ENCODE data around the gene HS6ST1.

The HS6ST1 gene, protein sequence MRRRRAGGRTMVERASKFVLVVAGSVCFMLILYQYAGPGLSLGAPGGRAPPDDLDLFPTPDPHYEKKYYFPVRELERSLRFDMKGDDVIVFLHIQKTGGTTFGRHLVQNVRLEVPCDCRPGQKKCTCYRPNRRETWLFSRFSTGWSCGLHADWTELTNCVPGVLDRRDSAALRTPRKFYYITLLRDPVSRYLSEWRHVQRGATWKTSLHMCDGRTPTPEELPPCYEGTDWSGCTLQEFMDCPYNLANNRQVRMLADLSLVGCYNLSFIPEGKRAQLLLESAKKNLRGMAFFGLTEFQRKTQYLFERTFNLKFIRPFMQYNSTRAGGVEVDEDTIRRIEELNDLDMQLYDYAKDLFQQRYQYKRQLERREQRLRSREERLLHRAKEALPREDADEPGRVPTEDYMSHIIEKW

DNA sequence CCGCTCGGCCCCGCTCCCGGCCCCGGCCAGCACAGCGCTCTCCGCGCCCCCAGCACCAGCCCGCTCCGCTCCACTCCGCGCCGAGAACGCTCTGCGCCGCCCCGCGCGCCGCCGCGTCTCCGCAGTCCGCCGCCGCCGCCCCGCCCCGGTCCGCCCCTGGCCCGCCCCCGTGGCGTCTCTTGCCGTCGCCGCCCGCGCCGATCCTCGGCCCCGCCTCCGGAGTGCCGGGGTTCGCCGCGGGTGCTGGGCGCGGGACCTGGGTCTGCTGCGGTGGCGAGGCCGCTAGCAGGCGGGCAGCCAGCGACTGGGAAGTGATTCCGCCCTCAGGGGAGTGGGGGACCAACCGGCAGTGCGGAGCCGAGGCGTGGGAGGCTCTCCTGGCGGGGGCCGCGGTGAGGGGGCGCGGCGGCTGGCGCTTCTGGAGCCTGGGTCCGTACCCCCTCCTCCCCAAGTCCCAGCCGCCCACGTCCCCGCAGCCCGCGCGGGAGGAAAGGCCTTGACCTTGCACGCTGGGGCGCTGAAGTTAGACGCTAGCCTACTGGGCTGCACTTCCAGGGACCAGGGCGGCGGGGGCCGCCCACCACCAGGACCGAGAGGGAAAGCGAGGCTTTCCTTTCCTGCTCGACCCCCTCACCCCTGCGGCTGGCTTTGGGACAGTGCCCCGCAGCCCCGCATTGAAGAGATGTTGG, at the start of gene HS6ST1:
Gene HS6ST1 (minus strand): TSS at position 93 of the 689 bp plus-strand sequence. CDS start 305 bp downstream, outside the sequence.
- peak; percentile 91 for DNase-seq (ENCODE audit: low spot score)

GRCh38 chr2:128367601-128368359, 49.1 kb upstream of the HS6ST1 start:
- no peak for DNase-seq (ENCODE audit: low spot score)

DNA sequence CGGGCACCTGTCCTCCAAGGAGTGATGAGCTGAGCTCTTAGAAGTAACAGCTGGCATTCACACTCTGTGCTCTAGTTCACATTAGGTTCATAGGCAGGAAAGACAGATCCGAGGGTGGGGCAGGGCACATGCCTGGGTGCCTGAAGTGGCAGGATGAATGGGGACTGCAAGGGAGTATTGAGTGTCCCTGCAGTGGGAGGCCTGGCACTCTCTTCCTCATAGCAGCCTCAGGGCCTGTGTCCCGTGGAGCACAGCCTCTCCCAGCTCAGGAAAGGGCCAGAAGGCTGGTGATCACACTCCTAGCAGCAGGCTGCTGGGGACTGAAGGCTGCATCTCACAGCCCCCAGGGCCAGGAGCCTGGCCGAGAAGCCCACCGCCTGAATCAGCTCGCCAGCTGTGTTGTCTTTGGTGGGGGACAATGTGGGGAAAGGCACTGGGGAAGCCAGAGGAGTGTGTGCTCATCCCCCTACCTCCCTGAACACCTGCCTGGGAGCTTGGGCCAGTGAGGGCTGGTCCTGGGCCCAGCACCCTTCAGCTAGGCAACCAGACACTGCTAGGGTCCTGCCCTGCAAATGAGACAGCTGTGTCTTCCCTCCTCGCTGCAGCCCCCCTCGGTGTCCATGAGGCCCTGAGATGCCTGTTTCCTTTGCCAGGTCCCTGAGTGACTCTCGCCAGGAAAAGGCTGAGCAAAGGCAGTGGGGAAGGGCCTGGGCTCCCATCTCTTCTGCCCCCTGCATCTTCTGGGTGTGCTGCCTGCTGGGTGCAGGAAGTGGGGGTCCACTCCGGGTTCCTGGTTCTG, 48.2 kb upstream of the HS6ST1 start:
- no peak for DNase-seq (ENCODE audit: low spot score)

GRCh38 chr2:128365217-128365905, 46.7 kb upstream of the HS6ST1 start:
- no peak for DNase-seq (ENCODE audit: low spot score)

DNA sequence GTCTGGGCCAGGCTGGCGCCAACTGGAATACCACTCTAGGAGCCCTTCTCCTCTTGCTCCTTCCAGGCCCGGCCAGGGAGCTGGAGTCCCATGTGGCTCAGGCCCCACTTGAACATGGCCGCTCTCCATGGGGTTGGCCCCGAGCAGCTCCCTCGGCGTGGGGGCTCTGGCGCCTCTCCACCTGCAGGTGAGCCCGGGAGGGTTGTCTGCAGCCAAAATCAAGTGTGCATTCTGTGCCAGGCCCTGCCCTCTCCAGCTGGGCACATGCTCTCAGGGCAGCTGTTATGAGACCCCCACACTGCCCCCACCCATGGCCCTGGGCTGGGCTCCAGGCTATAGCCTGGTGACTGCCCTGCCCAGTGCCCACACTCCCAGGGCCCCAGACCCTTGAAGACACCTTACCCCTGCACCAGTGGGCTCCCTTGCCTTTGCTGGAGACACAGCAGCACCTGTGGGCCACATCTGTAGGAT, 45.8 kb upstream of the HS6ST1 start:
- DNase-seq (ENCODE audit: low spot score) = no peak

- DNase-seq (ENCODE audit: low spot score) = no peak
Observed at GRCh38 chr2:128363934-128364361, 45.3 kb upstream of the HS6ST1 start.

DNA sequence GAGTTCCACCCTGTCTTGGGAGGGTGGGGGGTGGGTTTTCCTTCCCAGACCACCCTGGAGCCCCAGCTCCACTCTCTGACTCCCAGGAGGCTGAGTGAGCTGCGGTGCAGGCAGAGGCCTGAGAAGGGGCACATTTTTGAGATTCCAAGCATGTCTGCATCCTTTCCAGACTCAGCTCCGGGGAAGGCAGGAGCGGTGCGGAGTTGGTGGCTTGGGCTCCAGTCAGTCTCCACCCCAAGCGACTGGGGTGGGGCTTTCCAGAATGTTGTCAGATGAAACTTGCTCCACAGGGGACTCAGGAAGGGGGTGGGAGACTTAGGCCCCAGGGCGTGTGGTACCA, 44.2 kb upstream of the HS6ST1 start:
- peak; percentile 85 for DNase-seq (ENCODE audit: low spot score)

DNA sequence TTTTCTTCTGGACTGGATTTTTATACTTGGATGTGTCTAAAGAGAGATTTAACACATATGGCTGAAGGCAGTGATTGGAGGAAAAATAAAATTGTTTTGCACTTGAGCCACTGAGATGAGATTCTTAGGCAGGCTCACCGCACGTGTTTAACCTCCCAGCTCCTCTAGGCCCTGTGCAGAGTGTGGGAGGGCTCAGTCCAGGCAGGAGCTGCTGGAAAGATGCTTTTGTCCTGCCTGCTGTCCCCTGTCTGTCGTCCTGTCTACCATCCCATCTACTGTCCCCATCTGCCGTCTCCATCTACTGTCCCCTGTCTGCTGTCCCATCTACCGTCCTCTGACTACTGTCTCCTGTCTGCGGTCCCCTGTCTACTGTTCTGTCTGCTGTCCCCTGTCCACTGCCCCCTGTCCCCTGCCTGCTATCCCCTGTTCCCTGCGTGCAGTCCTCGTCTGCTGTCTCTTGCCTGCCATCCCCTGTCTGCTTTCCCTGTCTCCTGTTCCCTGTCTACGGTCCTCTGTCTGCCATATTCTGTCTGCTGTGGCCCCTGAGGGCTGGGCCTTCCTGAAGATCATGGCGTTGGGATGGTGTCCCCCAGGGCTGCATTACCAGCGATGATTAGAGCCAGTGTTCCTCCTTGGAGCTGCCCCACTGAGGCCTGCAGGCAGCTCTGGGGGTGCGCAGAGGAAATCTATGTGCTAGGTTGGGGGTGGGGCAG, 43.7 kb upstream of the HS6ST1 start:
- no peak for DNase-seq (ENCODE audit: low spot score)

DNA sequence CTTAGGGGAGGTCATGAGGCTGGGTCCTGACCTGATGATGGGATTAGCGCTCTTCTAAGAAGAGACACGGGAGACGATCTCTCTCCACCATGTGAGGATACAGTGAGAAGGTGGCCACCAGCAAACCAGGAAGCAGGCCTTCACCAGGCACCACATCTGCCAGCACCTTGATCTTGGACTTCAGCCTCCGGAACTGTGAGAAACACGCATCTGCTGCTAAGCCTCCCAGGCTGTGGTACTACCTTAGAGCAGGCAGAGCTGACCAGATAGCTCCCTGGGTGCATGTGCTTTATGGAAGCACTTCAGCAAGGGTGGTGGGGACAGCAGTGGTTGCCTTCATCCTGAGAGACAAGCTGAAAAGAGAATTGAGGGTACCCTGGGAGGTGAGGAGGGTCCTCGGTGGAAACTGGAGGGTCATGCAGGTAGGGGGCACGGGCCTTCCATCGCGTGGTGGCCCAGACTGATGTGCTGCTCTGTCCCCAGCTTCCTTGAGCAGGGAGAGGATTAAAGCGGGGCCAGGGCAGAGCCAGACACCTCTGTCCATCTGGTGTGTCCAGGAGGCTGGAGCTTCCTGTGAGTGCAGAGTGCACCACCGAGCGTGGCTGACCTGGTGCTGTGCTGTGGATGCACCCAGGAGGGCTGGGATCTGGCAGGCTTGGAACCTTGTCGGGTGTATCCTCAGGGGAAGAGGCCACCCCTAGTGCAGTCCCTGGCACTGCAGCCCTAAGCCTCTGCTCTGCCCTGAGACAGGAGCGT, 42.9 kb upstream of the HS6ST1 start:
- DNase-seq (ENCODE audit: low spot score) = peak; percentile 48

DNA sequence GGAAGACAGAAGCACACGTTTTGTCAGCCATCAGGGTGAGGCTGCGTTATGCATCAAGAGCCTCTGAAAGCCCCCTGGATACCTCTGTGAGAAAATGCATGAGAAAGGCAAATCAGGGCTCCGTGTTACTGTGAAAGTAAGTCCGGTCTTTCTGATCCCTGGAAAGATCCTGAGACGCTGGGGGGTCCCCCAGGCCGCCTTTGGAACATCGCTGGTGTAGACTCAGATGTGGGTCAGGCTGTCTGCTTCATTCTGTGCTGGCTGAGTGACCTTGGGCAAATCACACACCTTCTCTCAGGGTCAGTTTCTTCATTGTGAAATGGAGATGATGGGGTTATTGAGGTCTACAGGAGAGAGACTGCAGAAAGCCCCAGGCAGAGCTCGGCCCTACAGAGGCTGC, 42.0 kb upstream of the HS6ST1 start:
- no peak for DNase-seq (ENCODE audit: low spot score)

DNA sequence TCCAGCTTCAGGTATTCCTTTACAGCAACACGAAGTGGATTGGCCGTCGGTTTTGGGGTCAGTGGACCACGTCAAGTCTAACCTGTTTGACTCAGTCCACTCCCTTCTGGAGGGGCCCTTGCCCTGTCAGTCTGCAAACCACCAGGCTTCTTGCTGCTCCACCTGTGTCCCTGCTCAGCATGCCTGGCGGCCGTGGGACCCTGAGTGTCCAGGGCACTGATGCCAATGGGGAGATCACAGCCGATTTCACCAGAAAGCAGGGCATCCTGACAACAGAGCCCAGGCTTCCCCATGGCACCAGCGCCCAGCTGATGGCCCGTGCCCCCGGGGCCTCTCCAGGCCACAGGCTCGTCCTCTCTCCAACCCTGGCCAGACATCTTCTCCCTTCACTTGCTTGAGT, 41.2 kb upstream of the HS6ST1 start:
- no peak for DNase-seq (ENCODE audit: low spot score)

DNA sequence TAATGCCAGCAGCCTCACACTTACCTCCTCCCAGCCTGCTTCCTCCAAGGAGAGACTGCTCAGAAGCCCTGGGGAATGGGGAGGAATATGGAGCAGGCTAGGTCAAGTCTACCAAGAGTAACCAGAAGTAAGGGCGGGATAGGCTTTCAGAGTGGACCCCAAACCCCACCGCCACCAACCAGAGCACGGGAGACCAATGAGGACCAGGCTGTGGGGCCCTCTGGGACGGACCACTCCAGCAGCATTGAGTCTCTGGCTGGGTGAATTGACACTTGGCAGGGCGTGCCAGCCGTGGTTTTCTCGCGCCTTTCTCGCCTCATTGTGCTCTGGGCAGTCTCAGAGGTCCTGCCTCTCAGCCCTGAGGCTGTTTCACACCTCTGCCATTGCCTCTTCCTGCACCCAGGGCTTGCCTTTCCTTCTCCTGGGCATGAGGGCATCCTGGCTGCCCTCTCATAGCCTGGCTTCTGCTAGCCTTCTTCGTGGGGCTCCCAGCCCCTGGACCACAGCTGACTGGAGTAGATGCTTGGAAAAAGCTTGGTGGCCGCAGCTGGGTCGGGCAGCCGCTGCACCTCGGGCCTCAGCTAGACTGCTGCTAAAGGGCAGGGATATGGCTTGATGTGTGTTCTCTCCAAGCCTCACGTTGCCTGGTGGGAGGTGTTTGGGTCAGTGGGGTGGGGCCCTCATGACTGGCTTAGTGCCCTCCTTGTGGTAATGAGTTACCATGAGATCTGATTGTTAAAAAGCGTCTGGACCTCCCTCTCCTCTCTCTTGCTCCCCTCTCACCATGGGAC, 40.5 kb upstream of the HS6ST1 start:
- DNase-seq (ENCODE audit: low spot score) = no peak

- no peak for DNase-seq (ENCODE audit: low spot score)
Observed at GRCh38 chr2:128357506-128358370, 39.1 kb upstream of the HS6ST1 start.

DNA sequence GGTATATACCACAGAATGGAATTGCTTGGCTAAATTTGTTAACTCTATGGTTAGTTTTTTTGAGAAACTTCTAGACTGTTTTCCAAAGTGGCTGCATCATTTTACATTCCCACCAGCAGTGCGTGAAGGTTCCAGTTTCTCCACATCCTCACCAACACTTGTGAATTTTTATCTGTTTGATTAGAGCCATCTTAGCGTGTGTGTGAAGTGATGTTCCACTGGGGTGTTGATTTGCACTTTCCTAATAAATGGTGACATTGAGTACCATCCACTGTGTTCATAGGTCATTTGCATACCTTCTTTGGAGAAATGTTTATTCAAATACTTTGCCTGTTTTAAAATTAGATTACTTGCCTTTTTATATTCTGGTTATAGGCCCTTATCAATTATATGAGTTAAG, 37.5 kb upstream of the HS6ST1 start:
- DNase-seq (ENCODE audit: low spot score) = no peak

- DNase-seq (ENCODE audit: low spot score) = no peak
Observed at GRCh38 chr2:128354726-128355470, 36.2 kb upstream of the HS6ST1 start.

- DNase-seq (ENCODE audit: low spot score) = no peak
Observed at GRCh38 chr2:128354161-128354560, 35.5 kb upstream of the HS6ST1 start.

DNA sequence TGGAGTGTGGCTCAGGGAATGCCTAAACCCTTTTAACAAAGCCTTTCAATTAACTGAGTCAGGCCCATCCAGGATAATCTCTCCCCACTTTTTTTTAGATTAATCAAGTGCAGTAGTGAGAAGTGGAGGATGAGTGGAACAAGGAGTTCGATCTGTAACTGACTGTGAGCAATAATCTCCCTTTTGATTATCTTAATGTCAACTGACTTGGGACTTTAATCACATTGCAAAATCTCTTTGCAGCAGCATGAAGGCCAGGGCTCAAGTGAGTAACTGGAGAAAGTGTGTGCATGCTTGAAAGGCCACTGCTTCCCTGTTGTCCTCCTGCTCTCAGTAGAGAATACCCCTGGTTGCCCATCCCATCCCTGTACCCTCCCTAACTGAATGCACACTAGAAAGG, 32.1 kb upstream of the HS6ST1 start:
- no peak for DNase-seq (ENCODE audit: low spot score)

Measured in ecto neural progenitor cell (in vitro differentiated cells).